Mononuclear cell (primary cell): ENCODE measurements around the gene COL12A1. TPM values are rescaled to one million over a fixed set of nuclear protein-coding genes. Genes with fewer than 3 reads are reported as not detected.

Experiments used
- H3K27me3 ChIP-seq: 2 replicates; pipeline ENCODE4 v1.6.0; 2011; ENCODE audit warnings: low read length, control low read depth; ENCODE audit not compliant: insufficient read depth
- H3K4me1 ChIP-seq: 2 replicates; pipeline ENCODE4 v1.5.1; 2011; ENCODE audit warnings: mild to moderate bottlenecking, low read length, control low read depth; ENCODE audit not compliant: insufficient read depth
- H3K4me3 ChIP-seq: 2 replicates; pipeline ENCODE4 v1.5.1; 2011; ENCODE audit warnings: mild to moderate bottlenecking, low read length, moderate library complexity
- H3K9me3 ChIP-seq: 2 replicates; pipeline ENCODE4 v1.5.1; 2011; ENCODE audit warnings: low read depth, mild to moderate bottlenecking, control low read depth, low read length
- total RNA-seq: library from RNA; depleted of rRNA; stranded (reverse); fragments of >200 nt; gene quantifications from one replicate; pipeline ENCODE4 v1.2.3, GENCODE V29; 2012

Gene COL12A1
- total RNA-seq, 1 donor = 0.21 TPM

- Histone ChIP-seq H3K4me1 (no peaks in the 10 kb centered on the region), H3K4me3 (no peak overlapping the region), H3K9me3 (no peaks in the 10 kb centered on the region), H3K27me3 (no peaks in the 10 kb centered on the region)
Observed at GRCh38 chr6:75117701-75118100, 88.2 kb downstream of the COL12A1 start.

- no peaks in the 10 kb centered on the region for H3K9me3 ChIP-seq
- no peak overlapping the region for H3K4me3 ChIP-seq
- no peaks in the 10 kb centered on the region for H3K4me1 ChIP-seq
- H3K27me3 ChIP-seq = no peaks in the 10 kb centered on the region
Observed at GRCh38 chr6:75116946-75117345, 88.9 kb downstream of the COL12A1 start.

- Histone ChIP-seq H3K9me3 (no peaks in the 10 kb centered on the region), H3K4me1 (no peaks in the 10 kb centered on the region), H3K4me3 (no peak overlapping the region), H3K27me3 (no peaks in the 10 kb centered on the region)
Observed at GRCh38 chr6:75115481-75115880, 90.4 kb downstream of the COL12A1 start.

- no peaks in the 10 kb centered on the region for H3K9me3 ChIP-seq
- H3K4me3 ChIP-seq = no peak overlapping the region
- H3K27me3 ChIP-seq = no peaks in the 10 kb centered on the region
- no peaks in the 10 kb centered on the region for H3K4me1 ChIP-seq
Observed at GRCh38 chr6:75114806-75115205, 91.0 kb downstream of the COL12A1 start.

- no peaks in the 10 kb centered on the region for H3K9me3 ChIP-seq
- no peaks in the 10 kb centered on the region for H3K4me1 ChIP-seq
- no peaks in the 10 kb centered on the region for H3K27me3 ChIP-seq
- H3K4me3 ChIP-seq = no peak overlapping the region
Observed at GRCh38 chr6:75114195-75114594, 91.7 kb downstream of the COL12A1 start.

- Histone ChIP-seq H3K4me3 (no peak overlapping the region), H3K27me3 (no peaks in the 10 kb centered on the region), H3K4me1 (no peaks in the 10 kb centered on the region), H3K9me3 (no peaks in the 10 kb centered on the region)
Observed at GRCh38 chr6:75113446-75113845, 92.4 kb downstream of the COL12A1 start.

GRCh38 chr6:75109765-75110164, 96.1 kb downstream of the COL12A1 start:
- Histone ChIP-seq H3K9me3 (no peaks in the 10 kb centered on the region), H3K27me3 (no peaks in the 10 kb centered on the region), H3K4me1 (no peaks in the 10 kb centered on the region), H3K4me3 (no peak overlapping the region)

GRCh38 chr6:75109022-75109421, 96.8 kb downstream of the COL12A1 start:
- Histone ChIP-seq H3K9me3 (no peaks in the 10 kb centered on the region), H3K4me1 (no peaks in the 10 kb centered on the region), H3K4me3 (no peak overlapping the region), H3K27me3 (no peaks in the 10 kb centered on the region)

- Histone ChIP-seq H3K27me3 (no peaks in the 10 kb centered on the region), H3K9me3 (no peaks in the 10 kb centered on the region), H3K4me1 (no peaks in the 10 kb centered on the region), H3K4me3 (no peak overlapping the region)
Observed at GRCh38 chr6:75108333-75108974, 97.4 kb downstream of the COL12A1 start.

GRCh38 chr6:75107913-75108312, 97.9 kb downstream of the COL12A1 start:
- H3K4me3 ChIP-seq = no peak overlapping the region
- no peaks in the 10 kb centered on the region for H3K27me3 ChIP-seq
- no peaks in the 10 kb centered on the region for H3K4me1 ChIP-seq
- H3K9me3 ChIP-seq = no peaks in the 10 kb centered on the region

GRCh38 chr6:75106426-75106825, 99.4 kb downstream of the COL12A1 start:
- Histone ChIP-seq H3K4me1 (no peaks in the 10 kb centered on the region), H3K4me3 (no peak overlapping the region), H3K27me3 (no peaks in the 10 kb centered on the region), H3K9me3 (no peaks in the 10 kb centered on the region)

- Histone ChIP-seq H3K27me3 (no peaks in the 10 kb centered on the region), H3K4me1 (no peaks in the 10 kb centered on the region), H3K9me3 (no peaks in the 10 kb centered on the region), H3K4me3 (no peak overlapping the region)
Observed at GRCh38 chr6:75103431-75103830, 102.4 kb downstream of the COL12A1 start.

GRCh38 chr6:75102301-75102700, 103.6 kb downstream of the COL12A1 start:
- no peak overlapping the region for H3K4me3 ChIP-seq
- H3K27me3 ChIP-seq = no peaks in the 10 kb centered on the region
- H3K4me1 ChIP-seq = no peaks in the 10 kb centered on the region
- H3K9me3 ChIP-seq = no peaks in the 10 kb centered on the region

- Histone ChIP-seq H3K9me3 (no peaks in the 10 kb centered on the region), H3K4me3 (no peak overlapping the region), H3K4me1 (no peaks in the 10 kb centered on the region), H3K27me3 (no peaks in the 10 kb centered on the region)
Observed at GRCh38 chr6:75101896-75102295, 104.0 kb downstream of the COL12A1 start.

GRCh38 chr6:75098709-75099108, 107.1 kb downstream of the COL12A1 start:
- H3K4me3 ChIP-seq = no peak overlapping the region
- no peaks in the 10 kb centered on the region for H3K4me1 ChIP-seq
- H3K27me3 ChIP-seq = no peaks in the 10 kb centered on the region
- no peaks in the 10 kb centered on the region for H3K9me3 ChIP-seq

- Histone ChIP-seq H3K4me3 (no peak overlapping the region), H3K27me3 (no peaks in the 10 kb centered on the region), H3K9me3 (no peaks in the 10 kb centered on the region), H3K4me1 (no peaks in the 10 kb centered on the region)
Observed at GRCh38 chr6:75096966-75097365, 108.9 kb downstream of the COL12A1 start.
